Subcutaneous preadipocyte (primary cell): Measurements from ENCODE around the gene SPATA22. TPM values are rescaled to one million over a fixed set of nuclear protein-coding genes. Genes with fewer than 3 reads are reported as not detected.

ENCODE experiments used
- total RNA-seq: library from RNA; depleted of rRNA; stranded (reverse); fragments of >200 nt; gene quantifications from 2 replicates; pipeline ENCODE4 v1.2.3, GENCODE V29; 2012

Gene SPATA22, protein sequence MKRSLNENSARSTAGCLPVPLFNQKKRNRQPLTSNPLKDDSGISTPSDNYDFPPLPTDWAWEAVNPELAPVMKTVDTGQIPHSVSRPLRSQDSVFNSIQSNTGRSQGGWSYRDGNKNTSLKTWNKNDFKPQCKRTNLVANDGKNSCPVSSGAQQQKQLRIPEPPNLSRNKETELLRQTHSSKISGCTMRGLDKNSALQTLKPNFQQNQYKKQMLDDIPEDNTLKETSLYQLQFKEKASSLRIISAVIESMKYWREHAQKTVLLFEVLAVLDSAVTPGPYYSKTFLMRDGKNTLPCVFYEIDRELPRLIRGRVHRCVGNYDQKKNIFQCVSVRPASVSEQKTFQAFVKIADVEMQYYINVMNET
- total RNA-seq, result 0.78 and 1.1 TPM in 2 replicates

GRCh38 chr17:3471599-3471998 is at the start of gene SPATA22:
TSS of gene SPATA22 (minus strand) at chr17:3471819. CDS start at chr17:3469325, 2,494 bp downstream.

DNA sequence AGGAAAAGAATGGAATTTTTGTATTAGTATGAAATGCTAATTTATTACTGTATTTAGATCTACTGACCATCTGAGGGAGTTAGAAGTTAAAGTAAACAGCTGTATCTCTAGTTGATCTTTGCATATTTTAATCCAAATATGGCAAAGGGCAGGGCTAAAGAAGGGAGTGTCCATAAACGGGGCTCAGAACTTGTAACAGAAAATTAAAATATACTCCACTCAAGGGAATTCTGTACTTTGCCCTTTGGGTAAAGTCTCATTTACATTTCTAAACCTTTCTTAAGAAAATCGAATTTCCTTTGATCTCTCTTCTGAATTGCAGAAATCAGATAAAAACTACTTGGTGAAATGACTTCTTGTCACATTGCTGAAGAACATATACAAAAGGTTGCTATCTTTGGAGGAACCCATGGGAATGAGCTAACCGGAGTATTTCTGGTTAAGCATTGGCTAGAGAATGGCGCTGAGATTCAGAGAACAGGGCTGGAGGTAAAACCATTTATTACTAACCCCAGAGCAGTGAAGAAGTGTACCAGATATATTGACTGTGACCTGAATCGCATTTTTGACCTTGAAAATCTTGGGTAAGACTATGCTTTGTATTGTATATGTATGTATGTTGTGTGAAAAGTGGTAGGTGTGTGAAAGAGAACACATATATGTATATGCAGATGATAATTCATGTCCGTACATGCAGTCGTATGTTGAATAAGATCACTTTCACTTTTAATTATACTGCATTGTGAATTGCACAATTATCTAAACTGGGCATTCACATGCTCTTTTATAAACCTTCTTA is 4.4 kb upstream of the SPATA22 start, which contains the start of gene ASPA:
ASPA (plus strand) TSS at position 186 of the 799 bp plus-strand sequence; CDS start at position 349, 163 bp downstream.

DNA sequence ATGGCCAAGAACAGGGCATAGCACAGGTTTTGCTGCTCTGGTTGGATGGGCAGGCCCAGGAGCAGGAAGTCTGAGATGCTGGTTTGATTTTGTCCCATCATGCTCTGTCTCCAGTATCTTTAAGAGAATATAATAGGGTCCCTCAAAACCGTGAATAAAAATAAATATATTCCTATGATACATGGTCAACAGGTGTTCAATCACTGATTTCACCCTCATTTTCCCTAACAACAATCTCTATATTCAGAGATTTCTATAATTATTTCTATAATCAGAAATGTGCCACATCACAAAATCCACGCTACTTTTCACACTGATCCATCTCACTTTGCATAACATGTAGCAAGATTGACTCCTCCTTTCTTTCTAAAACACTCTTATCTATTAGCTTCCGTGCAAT is 37.9 kb downstream of the SPATA22 start, which contains the start of gene OR1E2:
OR1E2 (minus strand) TSS at position 101 of the 400 bp plus-strand sequence; CDS start at position 101, 0 bp downstream.

DNA sequence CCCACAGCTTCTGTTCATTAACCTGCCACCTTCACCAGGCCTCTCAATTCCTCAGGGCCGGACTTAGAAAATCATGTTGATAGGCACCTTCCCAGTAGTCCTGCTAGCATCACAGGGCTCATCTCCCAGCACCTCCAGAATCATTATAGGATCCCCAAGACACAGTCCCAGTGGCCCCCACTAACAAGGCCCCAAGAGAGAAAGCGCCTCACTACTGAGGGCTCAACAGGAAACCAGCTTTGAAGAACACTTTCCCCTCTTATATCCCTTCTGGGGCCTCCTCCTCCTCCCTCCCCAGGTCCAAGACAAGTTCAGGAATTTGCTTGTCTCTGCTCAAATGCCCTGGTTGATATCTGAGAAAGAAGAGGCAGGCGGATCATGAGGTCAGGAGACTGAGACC is 60.5 kb downstream of the SPATA22 start, which contains the start of gene OR3A3:
OR3A3 (plus strand) TSS at position 301 of the 400 bp plus-strand sequence.

GRCh38 chr17:3398310-3398709 is 73.3 kb downstream of the SPATA22 start, which contains the start of gene OR1E1:
TSS of gene OR1E1 (minus strand) at chr17:3398410. CDS start at chr17:3398410, 0 bp downstream.

Other genes with a start within 250 kb of the SPATA22 start
- under 0.01 and 0.20 TPM in 2 replicates for gene OR3A1, start 173.5 kb downstream of the SPATA22 start, total RNA-seq
- gene OR3A2, start 85.5 kb downstream of the SPATA22 start, total RNA-seq, result 0.73 and 0.98 TPM in 2 replicates
- gene OR1E1, start 73.4 kb downstream of the SPATA22 start, total RNA-seq, result not detected in 2 replicates
- not detected in 2 replicates for gene OR3A3, start 60.4 kb downstream of the SPATA22 start, total RNA-seq
- gene OR1E2, start 38.0 kb downstream of the SPATA22 start, total RNA-seq, result not detected in 2 replicates
- 0.98 and 1.1 TPM in 2 replicates for gene ASPA, start 4.2 kb upstream of the SPATA22 start, total RNA-seq
- gene TRPV3, start 86.0 kb upstream of the SPATA22 start, total RNA-seq, result 1.1 and 1.4 TPM in 2 replicates
- 1.4 and 1.5 TPM in 2 replicates for gene TRPV1, start 137.6 kb upstream of the SPATA22 start, total RNA-seq
- gene SHPK, start 164.4 kb upstream of the SPATA22 start, total RNA-seq, result 16.9 and 17.2 TPM in 2 replicates
- 19.8 and 21.7 TPM in 2 replicates for gene CTNS, start 164.9 kb upstream of the SPATA22 start, total RNA-seq
- gene TAX1BP3, start 196.8 kb upstream of the SPATA22 start, total RNA-seq, result 88.9 and 89.1 TPM in 2 replicates
- gene EMC6, start 197.0 kb upstream of the SPATA22 start, total RNA-seq, result 16.0 and 20.6 TPM in 2 replicates
- gene P2RX5, start 224.3 kb upstream of the SPATA22 start, total RNA-seq, result 0.37 and 1.2 TPM in 2 replicates